GM21528 (cell line): Measurements from ENCODE around the gene LCE2A.
"Not testable (repeated sequence)": the region's sequence is repeated elsewhere in the genome, so short reads cannot be mapped to it uniquely, and the experiment has no call there.

Source experiments
- ATAC-seq: cut with Tn5 transposase; IDR thresholded peaks from one replicate; pipeline ENCODE4 v1.9.1; 2021; ENCODE audit warnings: mild to moderate bottlenecking, moderate library complexity; ENCODE audit not compliant: unreplicated experiment, low FRiP score

LCE2A gene, protein sequence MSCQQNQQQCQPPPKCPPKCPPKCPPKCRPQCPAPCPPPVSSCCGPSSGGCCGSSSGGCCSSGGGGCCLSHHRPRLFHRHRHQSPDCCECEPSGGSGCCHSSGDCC

GRCh38 chr1:152697701-152698600, at the start of gene LCE2A:
Gene LCE2A (plus strand): TSS chr1:152698345. CDS start chr1:152698902, 557 bp downstream.
- no peak for ATAC-seq

DNA sequence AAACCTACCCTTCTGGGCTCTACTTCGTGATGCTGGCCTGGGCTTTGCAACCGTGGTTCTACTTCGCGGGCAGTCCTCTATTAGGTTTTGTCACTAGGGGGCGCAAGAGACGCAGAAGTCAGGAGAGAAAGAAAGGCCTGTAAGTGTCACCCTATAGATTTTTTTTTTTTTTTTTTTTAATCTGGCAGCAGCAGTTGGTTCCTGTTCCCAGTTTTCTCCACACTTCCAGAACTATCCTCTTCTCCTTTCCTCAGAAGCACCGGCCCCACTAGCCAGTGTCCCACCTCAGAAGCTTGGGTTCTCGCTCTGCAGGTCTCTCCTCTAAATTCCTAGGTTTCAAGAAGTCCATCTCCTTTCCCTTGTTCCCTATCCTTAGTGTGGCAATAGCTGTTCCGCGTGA, 44.0 kb upstream of the LCE2A start:
- no peak for ATAC-seq

- ATAC-seq: no peak
Measured at GRCh38 chr1:152656459-152656858, 41.7 kb upstream of the LCE2A start.

GRCh38 chr1:152657677-152658076, 40.5 kb upstream of the LCE2A start:
- no peak for ATAC-seq

GRCh38 chr1:152658649-152659048, 39.5 kb upstream of the LCE2A start:
- no peak for ATAC-seq

DNA sequence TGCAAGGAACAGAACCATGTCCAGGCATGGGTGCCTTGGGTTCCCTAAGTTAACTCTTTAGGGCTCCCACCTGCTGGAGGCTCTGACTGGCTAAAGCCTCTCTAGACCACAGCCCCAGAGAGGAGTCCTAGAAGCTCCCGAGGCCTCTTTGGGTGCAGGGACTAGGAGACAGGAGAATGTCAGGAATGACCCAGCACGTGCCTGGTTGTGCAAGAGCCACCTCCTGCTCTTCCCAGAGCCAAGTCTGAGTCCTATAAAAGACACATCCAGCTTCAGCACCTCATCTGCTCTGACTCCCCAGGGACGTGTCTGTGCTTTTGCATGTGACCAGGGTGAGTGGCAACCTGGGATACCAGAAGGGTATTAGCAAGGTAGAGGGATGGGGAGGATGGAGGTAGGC, 35.0 kb upstream of the LCE2A start, which contains the start of gene LCE2D:
Gene LCE2D, plus strand, starts transcription at position 283 of the 400 bp plus-strand sequence. CDS start 726 bp downstream, outside the sequence.
- ATAC-seq: no peak

DNA sequence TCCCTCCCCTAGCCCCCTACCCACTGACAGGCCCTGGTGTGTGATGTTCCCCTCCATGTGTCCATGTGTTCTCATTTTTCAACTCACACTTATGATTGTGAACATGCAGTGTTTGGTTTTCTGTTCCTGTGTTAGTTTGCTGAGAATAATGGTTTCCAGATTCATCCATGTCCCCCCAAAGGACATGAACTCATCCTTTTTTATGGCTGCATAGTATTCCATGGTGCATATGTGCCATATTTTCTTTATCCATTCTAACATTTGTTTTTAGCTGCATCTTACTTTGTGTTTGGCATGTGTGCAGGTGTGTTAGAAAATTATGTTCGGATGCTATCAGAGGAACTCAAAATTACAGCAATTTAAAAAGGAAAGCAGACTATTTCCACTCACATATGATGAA, 32.0 kb upstream of the LCE2A start:
- ATAC-seq: not testable (repeated sequence)

DNA sequence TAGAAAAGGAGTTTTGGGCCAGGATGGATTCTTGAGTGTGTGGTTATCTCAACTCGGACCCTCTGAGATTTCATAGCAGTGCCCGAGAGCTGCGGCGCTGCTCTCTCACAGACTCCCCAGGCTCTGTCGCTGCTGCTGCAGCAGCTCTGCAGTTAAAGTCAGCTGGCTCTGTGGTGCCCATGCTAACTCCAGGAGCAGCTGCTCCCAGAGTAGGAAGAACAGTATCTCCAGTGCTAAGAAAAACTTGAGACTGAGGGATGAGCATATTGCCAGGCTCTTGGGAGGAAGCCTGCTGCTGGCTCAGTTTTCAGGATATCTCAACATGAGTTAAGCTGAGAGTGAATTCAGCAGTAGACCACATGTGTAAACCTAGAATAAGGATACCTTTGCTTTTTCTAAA, 30.5 kb upstream of the LCE2A start:
- no peak for ATAC-seq

DNA sequence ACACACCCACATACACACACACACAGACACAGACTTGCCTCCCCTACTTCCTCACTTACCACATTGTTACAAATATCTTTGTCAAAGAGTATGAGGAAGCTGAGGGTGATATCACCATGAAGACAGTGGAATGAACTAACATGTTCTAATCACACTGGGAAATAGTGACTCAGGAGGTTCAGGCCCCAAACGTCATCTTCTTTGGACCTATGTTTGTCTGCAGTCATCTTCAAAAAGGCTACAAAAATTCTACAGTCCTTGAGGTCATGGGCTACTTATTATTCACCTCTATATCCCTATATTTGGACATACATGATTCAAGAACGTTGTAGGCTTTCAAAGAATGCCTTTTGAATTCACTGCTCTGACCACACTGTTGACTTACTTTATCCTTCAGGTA, 25.1 kb upstream of the LCE2A start:
- ATAC-seq: no peak

DNA sequence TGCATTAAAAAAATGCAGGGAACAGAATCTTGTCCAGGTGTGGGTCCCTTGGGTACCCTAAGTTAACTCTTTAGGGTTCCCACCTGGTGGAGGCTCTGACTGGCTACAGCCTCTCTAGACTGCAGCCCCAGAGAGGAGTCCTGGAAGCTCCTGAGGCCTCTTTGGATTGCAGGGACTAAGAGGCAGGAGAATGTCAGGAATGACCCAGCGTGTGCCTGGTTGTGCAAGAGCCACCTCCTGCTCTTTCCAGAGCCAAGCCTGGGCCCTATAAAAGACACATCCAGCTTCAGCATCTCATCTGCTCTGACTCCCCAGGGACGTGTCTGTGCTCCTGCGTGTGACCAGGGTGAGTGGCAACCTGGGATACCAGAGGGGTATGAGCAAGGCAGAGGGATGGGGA, 23.2 kb upstream of the LCE2A start, which contains the start of gene LCE2C:
Gene LCE2C, plus strand, starts transcription at position 297 of the 400 bp plus-strand sequence. CDS start 737 bp downstream, outside the sequence.
- not testable (repeated sequence) for ATAC-seq

DNA sequence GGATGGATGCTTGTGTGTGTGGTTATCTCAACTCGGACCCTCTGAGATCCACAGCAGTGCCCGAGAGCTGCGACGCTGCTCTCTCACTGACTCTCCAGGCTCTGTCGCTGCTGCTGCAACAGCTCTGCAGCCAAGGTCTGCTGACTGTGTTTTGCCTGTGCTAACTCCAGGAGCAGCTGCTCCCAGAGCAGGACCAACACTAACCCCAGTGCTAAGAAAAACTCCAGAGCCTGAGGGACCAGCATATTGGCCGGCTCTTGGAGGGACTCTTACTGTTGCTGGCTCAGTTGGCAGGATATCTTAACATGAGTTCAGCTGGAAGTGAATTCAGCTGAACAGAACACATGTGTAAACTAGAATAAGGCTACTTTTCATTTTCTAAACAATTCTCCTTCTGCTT, 18.7 kb upstream of the LCE2A start:
- ATAC-seq: no peak

DNA sequence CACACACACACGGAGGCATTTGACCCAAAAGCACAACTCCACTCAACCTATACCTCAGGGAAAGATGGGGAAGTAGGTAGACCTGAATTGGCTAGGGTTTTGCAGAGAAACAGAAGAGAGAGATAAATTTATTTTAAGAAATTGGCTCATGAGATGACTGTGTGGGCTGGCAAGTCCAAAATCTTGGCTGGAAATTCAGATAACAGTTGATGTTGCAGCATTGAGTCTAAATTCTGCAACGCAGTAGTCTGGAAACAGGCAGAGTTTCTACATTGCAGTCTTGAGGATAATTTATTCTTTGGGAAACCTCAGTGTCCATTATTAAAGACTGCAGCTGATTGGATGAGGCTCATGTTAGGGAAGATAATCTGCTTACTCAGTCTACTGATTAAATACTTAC, 16.5 kb upstream of the LCE2A start:
- no peak for ATAC-seq

- ATAC-seq: no peak
Measured at GRCh38 chr1:152683846-152684245, 14.3 kb upstream of the LCE2A start.

- not testable (repeated sequence) for ATAC-seq
Measured at GRCh38 chr1:152685823-152686222, 12.3 kb upstream of the LCE2A start, which contains the start of gene LCE2B. Gene LCE2B (plus strand): TSS chr1:152686123. CDS start chr1:152686844, 721 bp downstream.

DNA sequence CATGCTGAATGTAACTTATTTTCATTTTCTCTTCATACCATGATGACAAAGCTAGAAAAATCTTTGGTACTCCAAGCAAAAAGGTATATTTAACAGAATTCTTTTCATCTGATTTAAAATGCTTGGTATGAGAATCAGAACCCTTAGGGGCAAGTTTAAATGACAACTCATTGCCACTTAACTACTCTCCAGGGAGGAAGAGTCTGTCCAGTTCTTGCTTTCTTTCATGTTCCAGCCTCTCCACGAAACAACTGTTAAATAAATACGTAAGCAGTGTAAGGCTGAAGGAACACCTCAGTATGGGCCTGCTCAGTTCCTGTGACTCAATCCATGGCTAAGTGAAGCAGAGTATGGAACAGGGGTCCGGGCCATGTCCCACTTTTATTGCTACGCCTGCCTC, 1.6 kb downstream of the LCE2A start:
- ATAC-seq: no peak

GRCh38 chr1:152707860-152708259, 9.7 kb downstream of the LCE2A start, which contains the start of gene LCE4A:
Gene LCE4A (plus strand): TSS chr1:152708160. CDS start chr1:152709076, 916 bp downstream.
- no peak for ATAC-seq

- ATAC-seq: no peak
Measured at GRCh38 chr1:152718238-152718637, 20.1 kb downstream of the LCE2A start.

DNA sequence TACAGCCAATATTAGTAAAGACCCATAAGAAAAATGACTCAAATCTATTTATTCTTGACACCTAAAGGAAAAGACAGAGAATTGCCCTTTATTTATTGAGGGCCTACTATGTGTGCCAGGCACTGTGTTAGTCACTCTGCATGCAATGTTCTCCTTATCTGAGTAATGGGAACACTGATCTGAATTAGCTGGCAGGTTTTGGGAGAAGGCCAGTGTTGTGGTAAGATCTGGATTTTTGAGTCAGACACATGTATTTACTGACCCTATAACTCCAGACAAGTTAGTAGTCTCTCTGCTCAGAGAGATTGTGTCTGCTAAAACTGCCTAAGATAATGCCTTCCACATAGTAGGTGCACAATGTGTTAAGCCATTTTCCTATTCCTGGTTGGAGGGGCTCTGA, 27.1 kb downstream of the LCE2A start:
- ATAC-seq: no peak

GRCh38 chr1:152728986-152729385, 30.8 kb downstream of the LCE2A start:
- no peak for ATAC-seq

- ATAC-seq: no peak
Measured at GRCh38 chr1:152735648-152736047, 37.5 kb downstream of the LCE2A start.

GRCh38 chr1:152737997-152738396, 39.9 kb downstream of the LCE2A start:
- ATAC-seq: no peak

GRCh38 chr1:152739841-152740240, 41.7 kb downstream of the LCE2A start:
- ATAC-seq: no peak
